22Rv1 (cell line): ENCODE results near the gene PLCH2.

Experiments used
- CTCF ChIP-seq: fragments of 450-650 bp; IDR thresholded peaks from 2 replicates; pipeline ENCODE4 v1.5.1; 2017; ENCODE audit warnings: mild to moderate bottlenecking
- ZFX ChIP-seq: fragments of 450-650 bp; IDR thresholded peaks from 2 replicates; pipeline ENCODE4 v1.6.1; 2017; ENCODE audit warnings: antibody characterized with exemption, borderline replicate concordance

- TF ChIP-seq CTCF: no peak
- TF ChIP-seq ZFX: no peak
These were observed 61.7 kb downstream of the PLCH2 start for GRCh38 chr1:2537784-2538115.
